ENCODE data around the gene TMC1.

The TMC1 gene

DNA sequence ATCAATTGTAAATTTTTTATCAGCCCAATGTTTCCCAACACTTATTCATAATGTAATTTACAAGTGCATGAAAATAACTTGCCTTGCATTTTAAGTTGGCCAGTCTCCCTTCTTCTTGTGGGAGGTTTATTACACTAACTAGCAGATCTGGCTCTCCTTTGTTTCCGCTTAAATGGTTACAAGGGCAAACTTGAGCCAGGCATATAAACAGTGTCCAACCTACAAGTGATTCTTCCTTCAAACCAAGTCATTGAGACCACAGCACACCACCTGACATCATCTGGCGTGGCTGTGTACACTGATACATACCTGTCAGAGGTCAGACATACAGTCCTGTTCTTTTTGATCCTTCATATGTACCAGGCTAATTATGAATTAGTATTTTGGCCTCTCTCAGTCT lies 351.3 kb downstream of the TMC1 start:
- DNase-seq (ENCODE audit: low spot score) = no peak

DNA sequence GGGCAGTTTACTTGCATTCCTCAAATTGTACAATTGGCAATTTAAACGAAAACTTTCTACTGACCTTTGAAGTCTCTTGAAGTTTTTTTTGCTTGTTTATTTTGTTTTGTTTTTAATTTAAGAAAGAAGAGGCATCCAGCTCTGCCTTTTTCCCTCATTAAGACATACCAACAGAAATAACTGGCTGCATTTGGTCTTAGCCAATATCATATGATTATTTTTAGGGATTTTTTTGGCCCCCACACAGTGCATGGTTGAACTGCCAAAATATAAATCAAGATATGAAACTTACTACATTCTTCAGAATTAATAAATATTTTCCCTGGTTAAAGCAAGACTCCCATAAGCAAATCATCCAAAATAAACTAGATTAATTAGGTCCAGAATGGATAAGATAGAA lies 352.0 kb downstream of the TMC1 start:
- DNase-seq (ENCODE audit: low spot score) = no peak

DNA sequence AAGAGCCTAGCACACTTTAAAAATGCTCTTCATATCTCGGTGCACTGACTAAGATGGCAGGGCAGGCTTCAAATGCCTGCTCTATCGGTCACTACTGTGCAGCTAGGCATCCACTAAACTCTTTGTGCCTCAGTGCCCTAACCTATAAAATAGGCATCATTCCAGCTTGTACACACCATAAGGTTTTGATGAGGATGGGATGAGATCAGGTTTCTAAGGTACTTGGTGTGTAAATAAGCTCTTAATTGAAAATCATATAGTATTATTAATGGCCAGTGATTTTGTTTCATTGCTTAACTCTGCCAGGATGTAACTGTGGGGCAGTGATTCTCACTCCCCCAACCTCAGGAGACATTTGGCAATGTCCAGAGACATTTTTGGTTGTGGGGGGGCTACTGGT lies 352.9 kb downstream of the TMC1 start:
- no peak for DNase-seq (ENCODE audit: low spot score)

DNA sequence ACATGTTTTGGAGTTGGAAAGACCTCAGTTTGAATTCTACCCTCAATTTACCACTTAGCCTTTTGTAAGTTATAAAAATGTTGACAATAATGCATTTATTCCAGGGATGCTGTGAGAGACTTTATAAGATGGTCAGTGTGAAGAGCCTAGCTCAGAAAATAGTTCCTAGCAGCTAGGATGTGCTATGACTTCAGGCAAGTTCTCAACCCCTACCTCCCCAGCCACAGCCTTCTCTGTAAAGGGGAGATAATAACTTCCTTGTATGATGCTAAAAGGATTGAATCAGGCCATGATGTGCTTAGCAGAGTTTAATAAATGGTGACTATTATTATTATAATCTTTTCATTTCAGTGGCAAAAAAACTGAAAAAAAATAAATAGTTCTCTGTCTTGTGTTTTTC lies 353.8 kb downstream of the TMC1 start:
- DNase-seq (ENCODE audit: low spot score) = no peak

DNA sequence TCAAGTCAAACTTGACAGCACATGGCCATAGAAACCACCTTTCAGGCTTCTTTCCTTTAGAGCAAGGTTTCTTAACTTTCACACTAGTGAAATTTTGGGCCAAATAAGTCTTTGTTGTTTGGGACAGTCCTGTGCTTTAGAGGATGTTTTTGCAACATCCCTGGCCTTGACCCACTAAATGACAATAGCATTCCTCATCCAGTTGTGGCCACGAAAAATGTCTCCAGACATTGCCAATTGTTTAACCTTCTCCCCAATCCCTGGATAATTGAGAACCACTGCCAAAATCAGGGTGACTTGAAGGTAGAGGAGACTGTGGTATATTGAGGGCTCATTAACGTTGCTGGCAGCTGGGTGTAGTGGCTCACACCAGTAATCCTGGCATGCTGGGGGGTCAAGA lies 359.4 kb downstream of the TMC1 start:
- DNase-seq (ENCODE audit: low spot score) = no peak

DNA sequence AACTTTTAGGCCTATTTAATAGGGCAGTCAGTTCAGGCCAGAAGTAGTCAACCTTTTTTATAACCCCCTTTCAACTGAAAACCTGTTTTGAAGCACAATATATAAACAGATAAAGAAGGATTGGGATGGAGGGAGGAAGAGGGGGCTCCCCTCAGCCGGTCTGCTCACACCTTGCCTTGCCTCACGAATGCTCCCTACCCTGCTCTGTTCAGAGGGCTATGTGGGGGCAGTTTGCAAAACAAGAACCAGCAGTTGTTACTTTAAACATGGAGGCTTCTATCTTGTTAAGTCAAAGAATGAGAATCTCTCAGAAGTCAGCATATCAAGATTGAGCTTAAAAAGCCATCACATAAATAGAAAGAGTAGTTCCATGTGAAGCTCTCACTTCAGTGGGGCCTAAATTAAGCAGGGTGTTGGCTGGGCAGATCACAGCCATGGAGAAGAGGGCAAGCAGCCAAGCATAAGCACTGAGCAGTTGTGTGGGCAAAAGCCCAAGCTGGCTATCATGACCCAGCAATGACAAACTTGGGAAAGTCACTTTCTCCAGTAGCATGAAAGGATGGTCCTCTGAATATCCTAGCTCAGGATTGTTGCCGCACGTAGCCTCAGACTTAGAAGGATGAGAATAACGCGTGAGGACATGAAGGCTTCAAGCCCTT lies 360.8 kb downstream of the TMC1 start:
- DNase-seq (ENCODE audit: low spot score) = no peak

DNA sequence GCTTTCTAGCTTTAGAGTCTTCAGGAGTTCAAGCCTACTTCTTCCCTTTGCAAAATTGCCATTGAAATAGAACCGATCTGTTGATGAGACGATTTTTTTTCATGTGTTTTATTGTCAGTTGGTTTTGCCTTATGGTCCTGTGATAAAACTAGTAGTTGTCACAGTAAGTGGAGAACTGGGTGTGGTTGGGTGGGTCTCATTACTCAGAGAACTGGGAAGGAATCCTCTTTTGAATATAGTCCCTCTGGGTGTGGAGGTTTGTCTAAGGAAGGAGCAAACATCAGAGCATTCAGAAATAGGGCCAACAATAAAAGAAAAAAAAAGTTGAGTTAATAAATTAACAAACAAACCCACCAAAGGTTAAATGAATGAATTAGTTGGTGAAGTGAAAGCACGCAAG lies 362.5 kb downstream of the TMC1 start:
- no peak for DNase-seq (ENCODE audit: low spot score)

DNA sequence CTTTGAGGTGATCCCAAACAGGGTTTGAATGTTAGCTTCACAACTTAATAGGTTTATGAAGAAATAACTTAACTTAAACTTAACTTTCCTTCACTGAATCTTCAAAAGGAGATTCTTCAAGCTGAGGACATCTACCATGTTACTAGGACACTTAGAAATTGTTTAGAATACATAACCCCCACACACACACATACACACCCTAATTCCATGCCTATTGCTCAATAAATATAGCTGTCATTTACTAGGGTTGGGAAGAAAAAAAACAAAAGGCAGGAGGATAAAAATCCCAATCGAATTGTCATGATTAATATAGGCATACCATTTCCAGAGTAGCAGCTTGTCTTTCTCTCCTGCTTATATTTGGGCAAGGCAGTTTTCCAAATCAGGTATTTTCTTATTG lies 363.1 kb downstream of the TMC1 start:
- no peak for DNase-seq (ENCODE audit: low spot score)
